PC-9 (cell line): ENCODE results near the gene SGIP1. TPM values are rescaled to one million over a fixed set of nuclear protein-coding genes. Genes with fewer than 3 reads are reported as not detected.
"Not testable (repeated sequence)": the region's sequence is repeated elsewhere in the genome, so short reads cannot be mapped to it uniquely, and the experiment has no call there.

Experiments used
- BruUV-seq: library from RNA; stranded (reverse); fragments of 400-500 nt; replicated peaks from 2 replicates; lab custom pipeline; 2021; lab: Mats Ljungman, UMichigan
- CTCF ChIA-PET: fragments of 300-600 bp; sonication (Branson Sonifier 250); formaldehyde crosslinking; loops from one replicate; lab custom pipeline; 2022; ENCODE audit warnings: antibody characterized with exemption; lab: Charles Lee
- POLR2A ChIA-PET: fragments of 300-600 bp; sonication (Branson Sonifier 250); formaldehyde crosslinking; loops from one replicate; lab custom pipeline; 2022; ENCODE audit warnings: antibody characterized with exemption; ENCODE audit not compliant: unreplicated experiment; lab: Charles Lee
- DNase-seq, 2 experiments: peaks; one replicate each; pipeline versions ENCODE4 v3.0.0 to v3.0.0-alpha.2; 2015 to 2022; ENCODE audit warnings: mixed read lengths in 1 of 2
- H2AFZ ChIP-seq: fragments of 200-600 bp; sonication (generic); 2 replicates; pipeline ENCODE4 v1.8.1; 2017; ENCODE audit warnings: antibody characterized with exemption
- H3F3A ChIP-seq: fragments of 200-600 bp; sonication (generic); 2 replicates; pipeline ENCODE4 v1.8.1; 2017; ENCODE audit warnings: antibody characterized with exemption, mild to moderate bottlenecking, low read depth; ENCODE audit not compliant: insufficient read depth
- H3K27ac ChIP-seq: fragments of 200-600 bp; sonication (generic); 2 replicates; pipeline ENCODE4 v1.6.1; 2016; ENCODE audit warnings: mixed run types
- H3K27me3 ChIP-seq: fragments of 200-600 bp; sonication (generic); 2 replicates; pipeline ENCODE4 v1.6.1; 2016; ENCODE audit warnings: low read depth, mixed run types; ENCODE audit not compliant: insufficient read depth
- H3K36me3 ChIP-seq: fragments of 200-600 bp; sonication (generic); 2 replicates; pipeline ENCODE4 v1.6.1; 2016; ENCODE audit warnings: low read depth, mixed run types
- H3K4me1 ChIP-seq: fragments of 200-600 bp; sonication (generic); replicated peaks from 2 replicates; pipeline ENCODE4 v1.6.1; 2016; ENCODE audit warnings: mixed run types; ENCODE audit not compliant: insufficient read depth
- H3K4me2 ChIP-seq: fragments of 200-600 bp; sonication (generic); 2 replicates; pipeline ENCODE4 v1.6.1; 2017; ENCODE audit warnings: mixed run types
- H3K4me3 ChIP-seq: fragments of 200-600 bp; sonication (generic); 2 replicates; pipeline ENCODE4 v1.6.1; 2016; ENCODE audit warnings: mixed run types
- H3K79me2 ChIP-seq: fragments of 200-600 bp; sonication (generic); 2 replicates; pipeline ENCODE4 v1.6.1; 2017; ENCODE audit warnings: low read depth, mixed run types
- H3K9me2 ChIP-seq: fragments of 200-600 bp; sonication (generic); 2 replicates; pipeline ENCODE4 v1.8.1; 2017; ENCODE audit warnings: mild to moderate bottlenecking; ENCODE audit not compliant: insufficient read depth
- H3K9me3 ChIP-seq: fragments of 200-600 bp; sonication (generic); 2 replicates; pipeline ENCODE4 v1.8.1; 2016; ENCODE audit warnings: low read depth; ENCODE audit not compliant: insufficient read depth
- H4K20me1 ChIP-seq: fragments of 200-600 bp; sonication (generic); 2 replicates; pipeline ENCODE4 v1.8.1; 2017; ENCODE audit not compliant: insufficient read depth
- EZH2 ChIP-seq: fragments of 200-600 bp; sonication (generic); IDR thresholded peaks from 2 replicates; pipeline ENCODE4 v1.8.0; 2017; ENCODE audit warnings: antibody characterized with exemption, low read depth
- intact Hi-C: fragments of 100-400 bp; cut with micrococcal nuclease; formaldehyde crosslinking; loops from one replicate; pipeline ENCODE4 v1.10.0; 2022; ENCODE audit not compliant: unreplicated experiment
- total RNA-seq: library from RNA; stranded (reverse); gene quantifications from 2 replicates; pipeline ENCODE4 v1.2.3, GENCODE V29; 2021
- TF ChIP-seq, protein P1 (sequence below): fragments of 200-600 bp; sonication (generic); conservative IDR thresholded peaks from 2 replicates; pipeline ENCODE4 v1.6.1; 2017; ENCODE audit warnings: mixed run types, antibody characterized with exemption, mild to moderate bottlenecking, moderate library complexity

Gene SGIP1
- total RNA-seq, 1 experiment from 2014 or later, result not detected

DNA sequence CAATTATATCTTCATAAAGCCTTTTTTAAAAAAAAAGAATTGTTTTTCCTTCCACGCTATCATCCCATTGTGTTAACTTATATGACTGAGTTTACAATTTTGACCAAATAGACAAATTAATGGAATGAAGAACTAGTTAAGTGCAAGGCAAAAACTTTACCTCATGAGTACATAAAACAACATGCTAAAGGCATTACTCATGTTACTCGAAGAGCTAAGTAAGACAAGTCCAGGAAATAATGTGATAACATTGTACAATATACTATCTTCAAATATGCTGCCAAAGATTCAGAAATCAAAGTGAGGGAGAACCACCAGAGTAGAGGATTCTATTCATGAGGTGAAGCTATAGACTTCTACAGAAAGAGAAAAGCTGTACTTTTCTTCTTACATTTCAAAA lies 194.1 kb downstream of the SGIP1 start:
- H3K36me3 ChIP-seq, result no peaks in the 10 kb centered on the region
- H3K4me2 ChIP-seq, result no peak overlapping the region
- H3K27me3 ChIP-seq, result no peaks in the 10 kb centered on the region
- no TSS peak for BruUV-seq
- no peak overlapping the region for H3K27ac ChIP-seq
- TF ChIP-seq EZH2, result no peak
- TF ChIP-seq, protein P1, sequence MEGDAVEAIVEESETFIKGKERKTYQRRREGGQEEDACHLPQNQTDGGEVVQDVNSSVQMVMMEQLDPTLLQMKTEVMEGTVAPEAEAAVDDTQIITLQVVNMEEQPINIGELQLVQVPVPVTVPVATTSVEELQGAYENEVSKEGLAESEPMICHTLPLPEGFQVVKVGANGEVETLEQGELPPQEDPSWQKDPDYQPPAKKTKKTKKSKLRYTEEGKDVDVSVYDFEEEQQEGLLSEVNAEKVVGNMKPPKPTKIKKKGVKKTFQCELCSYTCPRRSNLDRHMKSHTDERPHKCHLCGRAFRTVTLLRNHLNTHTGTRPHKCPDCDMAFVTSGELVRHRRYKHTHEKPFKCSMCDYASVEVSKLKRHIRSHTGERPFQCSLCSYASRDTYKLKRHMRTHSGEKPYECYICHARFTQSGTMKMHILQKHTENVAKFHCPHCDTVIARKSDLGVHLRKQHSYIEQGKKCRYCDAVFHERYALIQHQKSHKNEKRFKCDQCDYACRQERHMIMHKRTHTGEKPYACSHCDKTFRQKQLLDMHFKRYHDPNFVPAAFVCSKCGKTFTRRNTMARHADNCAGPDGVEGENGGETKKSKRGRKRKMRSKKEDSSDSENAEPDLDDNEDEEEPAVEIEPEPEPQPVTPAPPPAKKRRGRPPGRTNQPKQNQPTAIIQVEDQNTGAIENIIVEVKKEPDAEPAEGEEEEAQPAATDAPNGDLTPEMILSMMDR, result no peak
- ChIA-PET CTCF (no interaction called here), POLR2A (no interaction called here)
- no peak overlapping the region for H2AFZ ChIP-seq
- no peak for DNase-seq
- H3K9me2 ChIP-seq, result no peaks in the 10 kb centered on the region
- H3K9me3 ChIP-seq, result no peaks in the 10 kb centered on the region
- intact Hi-C loops, result loop anchor here (5.0 kb wide), 2 partner anchors 166 to 226 kb away; no protein-coding TSS in a partner anchor
- no peak overlapping the region for H3K4me3 ChIP-seq
- H3F3A ChIP-seq, result no peaks in the 10 kb centered on the region
- H4K20me1 ChIP-seq, result no peaks in the 10 kb centered on the region
- H3K4me1 ChIP-seq, result peaks cover 7% of the 10 kb centered on the region; the same call in 1 of the 2 replicates
- no peaks in the 10 kb centered on the region for H3K79me2 ChIP-seq

DNA sequence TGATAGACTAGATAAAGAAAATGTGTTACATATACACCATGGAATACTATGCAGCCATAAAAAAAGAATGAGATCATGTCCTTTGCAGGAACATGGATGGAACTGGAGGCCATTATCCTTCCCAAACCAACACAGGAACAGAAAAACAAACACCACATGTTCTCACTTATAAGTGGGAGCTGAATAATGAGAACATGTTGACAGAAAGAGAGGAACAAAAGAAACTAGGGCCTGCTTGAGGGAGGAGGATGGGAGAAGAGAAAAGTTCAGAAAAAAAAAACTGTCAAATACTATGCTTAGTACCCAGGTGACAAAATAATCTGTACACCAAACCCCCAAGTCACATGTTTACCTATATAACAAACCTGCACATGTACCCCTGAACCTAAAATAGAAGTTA lies 194.8 kb downstream of the SGIP1 start:
- DNase-seq, H2AFZ ChIP-seq, H3K4me2 ChIP-seq, H3K9me2 ChIP-seq, H3K9me3 ChIP-seq, H3K27me3 ChIP-seq, BruUV-seq, H3K27ac ChIP-seq, H3K36me3 ChIP-seq, CTCF ChIA-PET, POLR2A ChIA-PET, H3K4me3 ChIP-seq, H3K79me2 ChIP-seq, H3F3A ChIP-seq, H4K20me1 ChIP-seq: not testable (repeated sequence)
- H3K4me1 ChIP-seq, result peaks cover 14% of the 10 kb centered on the region; the same call in 1 of the 2 replicates
- intact Hi-C loops, result loop anchor here (5.0 kb wide), 2 partner anchors 166 to 226 kb away; no protein-coding TSS in a partner anchor

DNA sequence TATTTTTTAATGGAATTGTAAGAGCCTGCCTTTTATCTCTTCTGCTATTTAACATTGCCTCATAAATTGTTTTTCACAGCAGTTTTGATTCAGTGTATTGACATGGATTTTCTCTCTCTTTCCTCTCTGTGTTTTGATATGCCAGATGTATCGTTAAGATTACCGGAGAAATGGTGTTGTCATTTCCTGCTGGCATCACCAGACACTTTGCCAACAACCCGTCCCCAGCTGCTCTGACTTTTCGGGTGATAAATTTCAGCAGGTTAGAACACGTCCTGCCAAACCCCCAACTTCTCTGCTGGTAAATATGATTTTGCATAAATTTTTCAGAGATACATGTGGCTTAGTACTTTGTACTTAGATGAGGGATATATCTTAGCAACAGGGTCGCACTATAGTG lies 195.2 kb downstream of the SGIP1 start:
- POLR2A ChIA-PET, result no interaction called here
- Histone ChIP-seq H3K79me2 (no peaks in the 10 kb centered on the region), H3K36me3 (no peaks in the 10 kb centered on the region)

More for the DNA sequence above, 195.2 kb downstream of the SGIP1 start:
- Histone ChIP-seq H3K9me2 (no peaks in the 10 kb centered on the region), H3K27ac (no peak overlapping the region), H4K20me1 (no peaks in the 10 kb centered on the region), H3K4me1 (peaks cover 18% of the 10 kb centered on the region; the same call in 1 of the 2 replicates), H3K4me2 (no peak overlapping the region), H2AFZ (no peak overlapping the region), H3F3A (no peaks in the 10 kb centered on the region), H3K27me3 (no peaks in the 10 kb centered on the region), H3K4me3 (no peak overlapping the region), H3K9me3 (no peaks in the 10 kb centered on the region)
- CTCF ChIA-PET, result no interaction called here
- TF ChIP-seq, protein P1, result no peak
- TF ChIP-seq EZH2, result no peak
- DNase-seq, result no peak
- no TSS peak for BruUV-seq
- intact Hi-C loops, result loop anchor here (5.0 kb wide), 2 partner anchors 167 to 227 kb away; no protein-coding TSS in a partner anchor
